ENCODE results near the gene TBX22. TPM values are rescaled to one million over a fixed set of nuclear protein-coding genes. Genes with fewer than 3 reads are reported as not detected.

The TBX22 gene, protein sequence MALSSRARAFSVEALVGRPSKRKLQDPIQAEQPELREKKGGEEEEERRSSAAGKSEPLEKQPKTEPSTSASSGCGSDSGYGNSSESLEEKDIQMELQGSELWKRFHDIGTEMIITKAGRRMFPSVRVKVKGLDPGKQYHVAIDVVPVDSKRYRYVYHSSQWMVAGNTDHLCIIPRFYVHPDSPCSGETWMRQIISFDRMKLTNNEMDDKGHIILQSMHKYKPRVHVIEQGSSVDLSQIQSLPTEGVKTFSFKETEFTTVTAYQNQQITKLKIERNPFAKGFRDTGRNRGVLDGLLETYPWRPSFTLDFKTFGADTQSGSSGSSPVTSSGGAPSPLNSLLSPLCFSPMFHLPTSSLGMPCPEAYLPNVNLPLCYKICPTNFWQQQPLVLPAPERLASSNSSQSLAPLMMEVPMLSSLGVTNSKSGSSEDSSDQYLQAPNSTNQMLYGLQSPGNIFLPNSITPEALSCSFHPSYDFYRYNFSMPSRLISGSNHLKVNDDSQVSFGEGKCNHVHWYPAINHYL
- total RNA-seq = not detected in 2 replicates

DNA sequence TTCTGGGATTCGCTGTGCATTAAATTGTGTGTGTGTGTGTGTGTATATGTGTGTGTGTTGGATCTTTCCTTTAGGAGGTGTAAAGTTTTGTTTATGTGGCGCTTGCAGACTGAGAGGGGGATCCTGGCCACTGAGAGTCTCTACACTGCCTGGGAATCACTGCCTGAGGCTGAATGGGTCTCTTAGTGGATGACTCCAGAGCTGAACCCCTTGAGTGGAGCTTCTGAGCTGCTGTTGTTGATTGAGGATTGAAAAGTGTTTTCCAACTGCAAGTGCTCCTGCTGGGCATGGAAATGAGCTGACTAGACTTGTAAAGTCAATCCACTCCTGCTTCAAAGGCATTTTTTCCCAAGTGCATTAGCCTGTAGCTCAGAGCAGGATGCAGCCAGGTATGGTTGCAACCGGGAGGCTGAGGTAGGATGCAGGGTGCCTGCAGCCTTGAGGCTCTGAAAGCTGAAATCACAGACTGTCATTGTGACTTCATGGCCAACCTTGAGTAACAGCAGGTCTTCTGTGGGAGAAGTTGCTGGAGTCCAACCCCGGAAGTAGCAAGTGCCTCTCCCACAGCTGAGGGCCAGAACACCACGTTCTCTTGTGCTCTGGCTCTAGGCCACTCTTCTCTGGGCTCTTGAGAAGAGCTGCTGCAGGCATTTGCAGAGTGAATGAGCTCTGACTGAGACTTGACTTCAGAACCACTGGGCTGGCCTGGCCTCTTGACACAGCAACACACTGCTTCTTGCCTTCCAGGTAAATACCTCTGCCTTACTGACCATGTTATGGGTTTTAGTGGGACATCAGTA is at the start of gene TBX22:
Gene TBX22, plus strand, starts transcription at position 613 of the 800 bp plus-strand sequence. CDS start 7,517 bp downstream, outside the sequence.

